ENCODE data around the gene AVPI1. TPM values are rescaled to one million over a fixed set of nuclear protein-coding genes. Genes with fewer than 3 reads are reported as not detected.
A peak's percentile ranks its signal among the peaks of the same experiment; 100 is the strongest.

AVPI1 gene
- total and polyA plus RNA-seq, 2 of the 13 experiments (the other 11 are each of a cell fraction or from before 2014, with no cell fraction given): 39.8 to 61.2 TPM

DNA sequence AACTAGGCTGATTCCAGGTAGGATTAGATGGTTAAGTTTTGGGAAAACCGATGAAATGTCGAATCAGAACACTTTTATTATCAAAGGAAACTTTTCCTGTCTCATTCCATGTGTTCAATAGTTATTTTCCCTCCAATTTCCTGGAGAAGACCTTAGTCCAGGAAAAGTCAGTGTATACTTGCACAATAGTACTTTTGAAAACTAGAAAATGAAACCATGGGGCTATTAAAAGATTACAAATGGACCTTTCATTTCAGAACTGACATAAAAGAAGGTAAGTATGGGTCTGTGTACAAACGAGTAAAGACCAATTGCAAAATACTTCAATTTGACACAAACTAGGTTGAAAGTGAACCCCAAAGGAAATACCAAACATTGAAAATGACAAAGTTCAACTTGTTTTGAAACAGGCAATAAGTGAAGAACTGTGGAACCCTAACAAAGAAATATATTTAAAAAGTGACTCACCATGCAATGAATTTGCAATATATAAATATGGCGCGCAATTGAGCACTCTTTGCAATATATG lies 2.1 kb downstream of the AVPI1 start (continued):
- TF ChIP-seq GRHL1 (CRISPR knock-in tag; conservative IDR thresholded peaks at IDR 0.05): no peak
- TF ChIP-seq SMC3 (IDR thresholded peaks at IDR 0.05; ENCODE audit: low read length): no peak
- no peak for TF ChIP-seq ZBTB3 (CRISPR knock-in tag; IDR thresholded peaks at IDR 0.05; ENCODE audit: borderline replicate concordance, low read depth)
- TF ChIP-seq, protein P1, sequence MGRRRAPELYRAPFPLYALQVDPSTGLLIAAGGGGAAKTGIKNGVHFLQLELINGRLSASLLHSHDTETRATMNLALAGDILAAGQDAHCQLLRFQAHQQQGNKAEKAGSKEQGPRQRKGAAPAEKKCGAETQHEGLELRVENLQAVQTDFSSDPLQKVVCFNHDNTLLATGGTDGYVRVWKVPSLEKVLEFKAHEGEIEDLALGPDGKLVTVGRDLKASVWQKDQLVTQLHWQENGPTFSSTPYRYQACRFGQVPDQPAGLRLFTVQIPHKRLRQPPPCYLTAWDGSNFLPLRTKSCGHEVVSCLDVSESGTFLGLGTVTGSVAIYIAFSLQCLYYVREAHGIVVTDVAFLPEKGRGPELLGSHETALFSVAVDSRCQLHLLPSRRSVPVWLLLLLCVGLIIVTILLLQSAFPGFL (CRISPR knock-in tag; IDR thresholded peaks at IDR 0.05): no peak
- peak; percentile 92 for TF ChIP-seq PPARG (CRISPR knock-in tag; conservative IDR thresholded peaks at IDR 0.05)
- no peak for TF ChIP-seq RFX1 (IDR thresholded peaks at IDR 0.05)
- TF ChIP-seq ZBTB8A (CRISPR knock-in tag; IDR thresholded peaks at IDR 0.05; ENCODE audit: borderline replicate concordance, low read depth): no peak
- no peak for TF ChIP-seq ZNF678 (CRISPR knock-in tag; IDR thresholded peaks at IDR 0.05)
- no peak for TF ChIP-seq ZNF382 (CRISPR knock-in tag; IDR thresholded peaks at IDR 0.05; ENCODE audit: borderline replicate concordance)
- no peak for TF ChIP-seq ZNF776 (CRISPR knock-in tag; IDR thresholded peaks at IDR 0.05)
- TF ChIP-seq ZFYVE20 (CRISPR knock-in tag; IDR thresholded peaks at IDR 0.05; ENCODE audit: borderline replicate concordance, low read depth): no peak
- no peak for TF ChIP-seq MATR3 (CRISPR knock-in tag; IDR thresholded peaks at IDR 0.05)
- TF ChIP-seq, protein P2, sequence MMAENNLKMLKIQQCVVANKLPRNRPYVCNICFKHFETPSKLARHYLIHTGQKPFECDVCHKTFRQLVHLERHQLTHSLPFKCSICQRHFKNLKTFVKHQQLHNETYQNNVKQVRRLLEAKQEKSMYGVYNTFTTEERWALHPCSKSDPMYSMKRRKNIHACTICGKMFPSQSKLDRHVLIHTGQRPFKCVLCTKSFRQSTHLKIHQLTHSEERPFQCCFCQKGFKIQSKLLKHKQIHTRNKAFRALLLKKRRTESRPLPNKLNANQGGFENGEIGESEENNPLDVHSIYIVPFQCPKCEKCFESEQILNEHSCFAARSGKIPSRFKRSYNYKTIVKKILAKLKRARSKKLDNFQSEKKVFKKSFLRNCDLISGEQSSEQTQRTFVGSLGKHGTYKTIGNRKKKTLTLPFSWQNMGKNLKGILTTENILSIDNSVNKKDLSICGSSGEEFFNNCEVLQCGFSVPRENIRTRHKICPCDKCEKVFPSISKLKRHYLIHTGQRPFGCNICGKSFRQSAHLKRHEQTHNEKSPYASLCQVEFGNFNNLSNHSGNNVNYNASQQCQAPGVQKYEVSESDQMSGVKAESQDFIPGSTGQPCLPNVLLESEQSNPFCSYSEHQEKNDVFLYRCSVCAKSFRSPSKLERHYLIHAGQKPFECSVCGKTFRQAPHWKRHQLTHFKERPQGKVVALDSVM (CRISPR knock-in tag; IDR thresholded peaks at IDR 0.05): no peak
- no peak for TF ChIP-seq SNAPC4 (CRISPR knock-in tag; IDR thresholded peaks at IDR 0.05)
- TF ChIP-seq SOX13 (IDR thresholded peaks at IDR 0.05): no peak
- TF ChIP-seq SOX13 (CRISPR knock-in tag; conservative IDR thresholded peaks at IDR 0.05 in 1 of 2, IDR thresholded peaks at IDR 0.05 in 1 of 2): peak in 1 of 2 experiments; percentile 58; a peak in 1 of 4 replicates
- TF ChIP-seq ZNF326 (CRISPR knock-in tag; IDR thresholded peaks at IDR 0.05; ENCODE audit: borderline replicate concordance): no peak
- TF ChIP-seq KDM5B (CRISPR knock-in tag; IDR thresholded peaks at IDR 0.05; ENCODE audit: borderline replicate concordance): no peak

Data from HepG2 (cell line).